H1 (cell line): ENCODE results near the gene GPS1.

Experiments used
- ATF2 ChIP-seq: IDR thresholded peaks from 2 replicates; pipeline ENCODE4 v1.6.1; 2012; ENCODE audit warnings: low read length, inconsistent platforms
- CHD2 ChIP-seq: IDR thresholded peaks from 2 replicates; pipeline ENCODE4 v1.6.1; 2012; ENCODE audit warnings: low read length, improper control_type of control experiment
- CTCF ChIP-seq, 3 experiments: IDR thresholded peaks; 1 replicate in 2 of 3; 2 replicates in 1 of 3; pipeline versions ENCODE4 v1.5.1 to v1.6.1; 2011; ENCODE audit warnings: low read length in 3 of 3, mild to moderate bottlenecking in 3 of 3, inconsistent platforms in 2 of 3, low read depth in 1 of 3, moderate library complexity in 1 of 3; ENCODE audit not compliant: insufficient read depth in 1 of 3; ENCODE audit errors: control extremely low read depth in 1 of 3
- EP300 ChIP-seq, 2 experiments: IDR thresholded peaks; 1 replicate in 1 of 2; 2 replicates in 1 of 2; pipeline ENCODE4 v1.6.1; 2011 to 2012; ENCODE audit warnings: low read depth in 2 of 2, low read length in 2 of 2, mild to moderate bottlenecking in 2 of 2, borderline replicate concordance in 1 of 2, inconsistent platforms in 1 of 2, moderate library complexity in 1 of 2
- JUND ChIP-seq: IDR thresholded peaks from 2 replicates; pipeline ENCODE4 v1.6.1; 2011; ENCODE audit warnings: mild to moderate bottlenecking, improper control_type of control experiment, low read length
- POLR2A ChIP-seq, 2 experiments: IDR thresholded peaks; 1 replicate in 1 of 2; 2 replicates in 1 of 2; pipeline ENCODE4 v1.6.1; 2011; ENCODE audit warnings: low read depth in 2 of 2, low read length in 2 of 2, mild to moderate bottlenecking in 2 of 2; ENCODE audit errors: control extremely low read depth in 1 of 2
- POLR2AphosphoS5 ChIP-seq: IDR thresholded peaks from 2 replicates; pipeline ENCODE4 v1.6.1; 2011; ENCODE audit warnings: low read depth, low read length
- RFX5 ChIP-seq: IDR thresholded peaks from 2 replicates; pipeline ENCODE4 v1.6.1; 2011; ENCODE audit warnings: low read depth, low read length, improper control_type of control experiment, borderline replicate concordance
- SIRT6 ChIP-seq: IDR thresholded peaks from one replicate; pipeline ENCODE4 v1.7.1; 2012; ENCODE audit warnings: low read length, inconsistent platforms
- SP1 ChIP-seq: IDR thresholded peaks from 2 replicates; pipeline ENCODE4 v1.6.1; 2011; ENCODE audit warnings: low read depth, low read length
- SP2 ChIP-seq: IDR thresholded peaks from 2 replicates; pipeline ENCODE4 v1.6.1; 2012; ENCODE audit warnings: mild to moderate bottlenecking, low read length, inconsistent platforms
- TAF1 ChIP-seq: IDR thresholded peaks from 2 replicates; pipeline ENCODE4 v1.6.1; 2011; ENCODE audit warnings: mild to moderate bottlenecking, low read depth, low read length
- YY1 ChIP-seq: IDR thresholded peaks from 2 replicates; pipeline ENCODE4 v1.6.1; 2011; ENCODE audit warnings: low read depth, mild to moderate bottlenecking, low read length
- ZNF274 ChIP-seq: IDR thresholded peaks from 2 replicates; pipeline ENCODE4 v1.7.0; 2012; ENCODE audit warnings: low read length, borderline replicate concordance; ENCODE audit errors: extremely low read depth

DNA sequence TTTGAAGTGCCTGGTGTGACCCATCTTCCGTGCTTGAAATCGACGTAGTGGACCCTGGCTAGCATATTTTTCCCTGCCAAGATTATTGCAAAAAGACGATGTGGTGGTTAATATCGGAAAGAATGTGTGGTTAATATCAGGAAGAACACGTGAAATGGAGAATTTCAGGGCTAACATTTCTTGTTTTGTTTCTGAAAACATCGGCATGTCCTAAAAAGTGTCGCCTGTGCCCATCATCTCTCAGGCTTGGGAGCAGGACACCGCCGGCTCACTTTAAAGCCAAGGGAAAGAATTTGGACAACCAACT is 13.9 kb upstream of the GPS1 start:
- TF ChIP-seq SIRT6 (no peak), TAF1 (no peak), CTCF (IDR thresholded peaks at IDR 0.05; ENCODE audit: control extremely low read depth in 1 of 3, insufficient read depth in 1 of 3, low read depth in 1 of 3, low read length in 3 of 3) (no peak), ATF2 (no peak), JUND (no peak), POLR2AphosphoS5 (no peak), ZNF274 (no peak), SP1 (no peak), SP2 (no peak), EP300 (IDR thresholded peaks at IDR 0.05; ENCODE audit: borderline replicate concordance in 1 of 2, low read depth in 2 of 2, low read length in 2 of 2) (no peak), RFX5 (no peak), YY1 (no peak), POLR2A (IDR thresholded peaks at IDR 0.05; ENCODE audit: control extremely low read depth in 1 of 2, low read depth in 2 of 2, low read length in 2 of 2) (no peak), CHD2 (no peak)
